ENCODE data around the gene FCER1G.

DNA sequence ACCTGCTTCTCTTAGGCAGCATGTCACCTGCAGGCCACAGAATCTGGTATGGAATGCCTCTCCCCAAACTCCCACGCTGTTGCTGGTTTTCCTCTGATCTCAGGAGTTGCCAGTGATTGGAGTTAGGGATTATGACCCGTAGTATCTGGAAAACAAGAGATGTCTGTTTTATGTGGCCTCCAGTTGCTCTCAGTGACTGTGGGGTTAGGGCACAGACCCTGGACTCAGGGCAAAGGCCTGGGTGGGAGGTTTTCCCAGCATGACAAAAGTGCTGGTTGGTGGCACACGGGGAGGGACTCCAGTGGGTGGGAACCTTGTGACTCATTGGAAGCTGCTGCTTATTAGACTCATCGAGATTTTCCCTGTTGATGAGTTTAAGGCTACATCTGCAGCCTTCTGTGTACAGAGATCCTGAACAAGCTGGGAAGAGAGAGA, 23.0 kb downstream of the FCER1G start, which contains the start of gene NR1I3:
- TF ChIP-seq, protein P1, sequence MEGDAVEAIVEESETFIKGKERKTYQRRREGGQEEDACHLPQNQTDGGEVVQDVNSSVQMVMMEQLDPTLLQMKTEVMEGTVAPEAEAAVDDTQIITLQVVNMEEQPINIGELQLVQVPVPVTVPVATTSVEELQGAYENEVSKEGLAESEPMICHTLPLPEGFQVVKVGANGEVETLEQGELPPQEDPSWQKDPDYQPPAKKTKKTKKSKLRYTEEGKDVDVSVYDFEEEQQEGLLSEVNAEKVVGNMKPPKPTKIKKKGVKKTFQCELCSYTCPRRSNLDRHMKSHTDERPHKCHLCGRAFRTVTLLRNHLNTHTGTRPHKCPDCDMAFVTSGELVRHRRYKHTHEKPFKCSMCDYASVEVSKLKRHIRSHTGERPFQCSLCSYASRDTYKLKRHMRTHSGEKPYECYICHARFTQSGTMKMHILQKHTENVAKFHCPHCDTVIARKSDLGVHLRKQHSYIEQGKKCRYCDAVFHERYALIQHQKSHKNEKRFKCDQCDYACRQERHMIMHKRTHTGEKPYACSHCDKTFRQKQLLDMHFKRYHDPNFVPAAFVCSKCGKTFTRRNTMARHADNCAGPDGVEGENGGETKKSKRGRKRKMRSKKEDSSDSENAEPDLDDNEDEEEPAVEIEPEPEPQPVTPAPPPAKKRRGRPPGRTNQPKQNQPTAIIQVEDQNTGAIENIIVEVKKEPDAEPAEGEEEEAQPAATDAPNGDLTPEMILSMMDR (IDR thresholded peaks at IDR 0.05; ENCODE audit: low read depth, low read length) = no peak
- no peak for TF ChIP-seq POLR2A (IDR thresholded peaks at IDR 0.05; ENCODE audit: extremely low read depth, insufficient read length)
- TF ChIP-seq, protein P2, sequence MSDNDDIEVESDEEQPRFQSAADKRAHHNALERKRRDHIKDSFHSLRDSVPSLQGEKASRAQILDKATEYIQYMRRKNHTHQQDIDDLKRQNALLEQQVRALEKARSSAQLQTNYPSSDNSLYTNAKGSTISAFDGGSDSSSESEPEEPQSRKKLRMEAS (IDR thresholded peaks at IDR 0.05; ENCODE audit: low read depth, low read length) = no peak
